HepG2 (cell line): Measurements from ENCODE around the gene AEN. TPM values are rescaled to one million over a fixed set of nuclear protein-coding genes. Genes with fewer than 3 reads are reported as not detected.
A peak's percentile ranks its signal among the peaks of the same experiment; 100 is the strongest.

Experiments used
- BORCS8-MEF2B ChIP-seq: sonication (generic); formaldehyde crosslinking; IDR thresholded peaks from 2 replicates; pipeline ENCODE4 v1.8.0; 2022; ENCODE audit warnings: mild to moderate bottlenecking, missing genetic modification reagents
- CEBPB ChIP-seq: IDR thresholded peaks from 2 replicates; pipeline ENCODE4 v1.6.1; 2011; ENCODE audit warnings: low read depth, low read length, improper control_type of control experiment, borderline replicate concordance
- DPF2 ChIP-seq: sonication (generic); formaldehyde crosslinking; IDR thresholded peaks from 2 replicates; pipeline ENCODE4 v1.4.0; 2020; ENCODE audit warnings: mild to moderate bottlenecking, low read depth, missing genetic modification reagents, borderline replicate concordance
- ELF3 ChIP-seq: IDR thresholded peaks from 2 replicates; pipeline ENCODE4 v1.6.1; 2016; ENCODE audit warnings: missing genetic modification reagents, missing compliant biosample characterization
- ETV6 ChIP-seq: sonication (generic); formaldehyde crosslinking; conservative IDR thresholded peaks from 2 replicates; pipeline ENCODE4 v1.4.0; 2020; ENCODE audit warnings: missing genetic modification reagents
- HNRNPH1 ChIP-seq: fragments of 200-400 bp; formaldehyde crosslinking; optimal IDR thresholded peaks from 2 replicates; pipeline ENCODE3; 2017; ENCODE audit warnings: mild to moderate bottlenecking, low read depth, low read length
- NFAT5 ChIP-seq: sonication (generic); formaldehyde crosslinking; IDR thresholded peaks from 2 replicates; pipeline ENCODE4 v1.4.0; 2020; ENCODE audit warnings: missing genetic modification reagents
- RCOR2 ChIP-seq: IDR thresholded peaks from 2 replicates; pipeline ENCODE4 v1.6.1; 2016; ENCODE audit warnings: missing biosample characterization, missing genetic modification reagents
- SPEN ChIP-seq: sonication (generic); formaldehyde crosslinking; IDR thresholded peaks from 2 replicates; pipeline ENCODE4 v1.5.1; 2020; ENCODE audit warnings: low read depth, mild to moderate bottlenecking, missing genetic modification reagents
- ZFP62 ChIP-seq: sonication (generic); formaldehyde crosslinking; IDR thresholded peaks from 2 replicates; pipeline ENCODE4 v1.4.0; 2020; ENCODE audit warnings: missing genetic modification reagents
- ZNF446 ChIP-seq: sonication (generic); formaldehyde crosslinking; IDR thresholded peaks from 2 replicates; pipeline ENCODE4 v1.5.0; 2020; ENCODE audit warnings: mild to moderate bottlenecking, missing genetic modification reagents
- ZNF670 ChIP-seq: sonication (generic); formaldehyde crosslinking; IDR thresholded peaks from 2 replicates; pipeline ENCODE4 v1.8.0; 2022; ENCODE audit warnings: mild to moderate bottlenecking, missing genetic modification reagents, borderline replicate concordance
- polyA plus RNA-seq, 8 experiments: library from polyadenylated mRNA; depleted of rRNA in 3 of 8; stranded (reverse) in 7 of 8; unstranded in 1 of 8; fragments of >200 nt; fragmentation: Illumina TruSeq in 4 of 8; extraction: Trizol in 4 of 8; gene quantifications; 2 replicates each; pipeline versions ENCODE4 v1.2.1 to v1.2.3, GENCODE V29; 2011 to 2016; ENCODE audit warnings: low read depth in 4 of 8, missing spikeins in 1 of 8, mixed read lengths in 1 of 8; ENCODE audit not compliant: insufficient read depth in 1 of 8
- total RNA-seq, 5 experiments: library from RNA; depleted of rRNA; stranded (reverse); fragments of >200 nt; fragmentation: Illumina TruSeq; extraction: Trizol; gene quantifications; 2 replicates each; pipeline ENCODE4 v1.2.3, GENCODE V29; 2016; ENCODE audit warnings: low read depth in 1 of 5
- TF ChIP-seq, protein P1 (sequence below): sonication (generic); formaldehyde crosslinking; IDR thresholded peaks from 2 replicates; pipeline ENCODE4 v1.4.0; 2020; ENCODE audit warnings: missing genetic modification reagents
- TF ChIP-seq, protein P2 (sequence below): IDR thresholded peaks from 2 replicates; pipeline ENCODE4 v1.6.1; 2016; ENCODE audit warnings: control low read depth
- TF ChIP-seq, protein P3 (sequence below): IDR thresholded peaks from 2 replicates; pipeline ENCODE4 v1.6.1; 2016; ENCODE audit warnings: low read depth, control low read depth
- TF ChIP-seq, protein P4 (sequence below): conservative IDR thresholded peaks from 2 replicates; pipeline ENCODE4 v1.6.1; 2018; ENCODE audit warnings: missing genetic modification reagents

Gene AEN
- total and polyA plus RNA-seq, 2 of the 13 experiments (the other 11 are each of a cell fraction or from before 2014, with no cell fraction given): 51.3 to 118 TPM

DNA sequence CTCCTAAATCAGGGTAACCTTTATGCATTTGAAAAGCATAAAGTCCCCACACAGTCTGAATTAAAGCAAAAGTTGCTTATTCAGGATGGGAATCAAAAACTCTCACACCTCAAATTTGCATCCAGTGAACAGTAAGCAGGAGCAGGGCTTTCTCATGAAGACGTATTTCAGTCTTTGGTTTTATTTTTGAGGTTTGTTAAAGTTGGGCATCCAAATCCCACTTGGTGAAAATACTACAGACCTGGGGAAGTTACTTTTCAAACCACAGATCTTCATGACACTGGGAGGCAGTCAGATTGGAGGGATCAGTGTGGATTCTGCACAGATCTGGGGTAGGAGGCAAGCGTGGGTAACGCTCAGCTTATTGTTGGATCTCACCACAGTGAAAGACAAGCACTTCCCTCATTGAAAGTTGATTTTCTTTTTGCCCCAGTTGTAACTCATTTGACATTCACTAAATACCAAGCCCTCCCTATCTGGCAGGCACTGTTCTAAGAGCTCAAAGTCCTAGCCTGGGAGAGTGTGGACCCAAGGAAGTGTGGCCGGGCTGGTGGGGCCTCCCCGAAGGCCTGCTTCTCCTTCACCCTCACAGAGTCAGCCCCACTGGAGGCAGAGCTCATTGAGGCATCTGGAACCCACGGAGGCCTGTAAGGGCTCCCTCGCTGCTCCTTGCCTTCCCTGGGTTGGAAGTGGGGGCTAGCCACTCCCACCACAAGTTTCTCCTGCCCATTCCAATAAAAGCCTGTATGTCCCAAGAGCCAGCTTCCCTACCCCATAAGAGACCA is 16.9 kb downstream of the AEN start (continued):
- TF ChIP-seq ETV6 (no peak), ZNF446 (CRISPR knock-in tag) (no peak), SPEN (CRISPR knock-in tag) (0 out of 2 replicates have a peak, but pooled peaks have one; percentile 8), BORCS8-MEF2B (CRISPR knock-in tag) (no peak), HNRNPH1 (no peak), ZFP62 (no peak), CEBPB (no peak), RCOR2 (CRISPR knock-in tag) (no peak), DPF2 (no peak), ELF3 (CRISPR knock-in tag) (0 out of 2 replicates have a peak, but pooled peaks have one; percentile 1), NFAT5 (CRISPR knock-in tag) (no peak), ZNF670 (CRISPR knock-in tag) (no peak; the same call in 1 of the 2 replicates)
- TF ChIP-seq, protein P1, sequence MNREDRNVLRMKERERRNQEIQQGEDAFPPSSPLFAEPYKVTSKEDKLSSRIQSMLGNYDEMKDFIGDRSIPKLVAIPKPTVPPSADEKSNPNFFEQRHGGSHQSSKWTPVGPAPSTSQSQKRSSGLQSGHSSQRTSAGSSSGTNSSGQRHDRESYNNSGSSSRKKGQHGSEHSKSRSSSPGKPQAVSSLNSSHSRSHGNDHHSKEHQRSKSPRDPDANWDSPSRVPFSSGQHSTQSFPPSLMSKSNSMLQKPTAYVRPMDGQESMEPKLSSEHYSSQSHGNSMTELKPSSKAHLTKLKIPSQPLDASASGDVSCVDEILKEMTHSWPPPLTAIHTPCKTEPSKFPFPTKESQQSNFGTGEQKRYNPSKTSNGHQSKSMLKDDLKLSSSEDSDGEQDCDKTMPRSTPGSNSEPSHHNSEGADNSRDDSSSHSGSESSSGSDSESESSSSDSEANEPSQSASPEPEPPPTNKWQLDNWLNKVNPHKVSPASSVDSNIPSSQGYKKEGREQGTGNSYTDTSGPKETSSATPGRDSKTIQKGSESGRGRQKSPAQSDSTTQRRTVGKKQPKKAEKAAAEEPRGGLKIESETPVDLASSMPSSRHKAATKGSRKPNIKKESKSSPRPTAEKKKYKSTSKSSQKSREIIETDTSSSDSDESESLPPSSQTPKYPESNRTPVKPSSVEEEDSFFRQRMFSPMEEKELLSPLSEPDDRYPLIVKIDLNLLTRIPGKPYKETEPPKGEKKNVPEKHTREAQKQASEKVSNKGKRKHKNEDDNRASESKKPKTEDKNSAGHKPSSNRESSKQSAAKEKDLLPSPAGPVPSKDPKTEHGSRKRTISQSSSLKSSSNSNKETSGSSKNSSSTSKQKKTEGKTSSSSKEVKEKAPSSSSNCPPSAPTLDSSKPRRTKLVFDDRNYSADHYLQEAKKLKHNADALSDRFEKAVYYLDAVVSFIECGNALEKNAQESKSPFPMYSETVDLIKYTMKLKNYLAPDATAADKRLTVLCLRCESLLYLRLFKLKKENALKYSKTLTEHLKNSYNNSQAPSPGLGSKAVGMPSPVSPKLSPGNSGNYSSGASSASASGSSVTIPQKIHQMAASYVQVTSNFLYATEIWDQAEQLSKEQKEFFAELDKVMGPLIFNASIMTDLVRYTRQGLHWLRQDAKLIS (CRISPR knock-in tag): no peak
- TF ChIP-seq, protein P2, sequence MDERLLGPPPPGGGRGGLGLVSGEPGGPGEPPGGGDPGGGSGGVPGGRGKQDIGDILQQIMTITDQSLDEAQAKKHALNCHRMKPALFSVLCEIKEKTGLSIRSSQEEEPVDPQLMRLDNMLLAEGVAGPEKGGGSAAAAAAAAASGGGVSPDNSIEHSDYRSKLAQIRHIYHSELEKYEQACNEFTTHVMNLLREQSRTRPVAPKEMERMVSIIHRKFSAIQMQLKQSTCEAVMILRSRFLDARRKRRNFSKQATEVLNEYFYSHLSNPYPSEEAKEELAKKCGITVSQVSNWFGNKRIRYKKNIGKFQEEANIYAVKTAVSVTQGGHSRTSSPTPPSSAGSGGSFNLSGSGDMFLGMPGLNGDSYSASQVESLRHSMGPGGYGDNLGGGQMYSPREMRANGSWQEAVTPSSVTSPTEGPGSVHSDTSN (CRISPR knock-in tag): no peak
- TF ChIP-seq, protein P3, sequence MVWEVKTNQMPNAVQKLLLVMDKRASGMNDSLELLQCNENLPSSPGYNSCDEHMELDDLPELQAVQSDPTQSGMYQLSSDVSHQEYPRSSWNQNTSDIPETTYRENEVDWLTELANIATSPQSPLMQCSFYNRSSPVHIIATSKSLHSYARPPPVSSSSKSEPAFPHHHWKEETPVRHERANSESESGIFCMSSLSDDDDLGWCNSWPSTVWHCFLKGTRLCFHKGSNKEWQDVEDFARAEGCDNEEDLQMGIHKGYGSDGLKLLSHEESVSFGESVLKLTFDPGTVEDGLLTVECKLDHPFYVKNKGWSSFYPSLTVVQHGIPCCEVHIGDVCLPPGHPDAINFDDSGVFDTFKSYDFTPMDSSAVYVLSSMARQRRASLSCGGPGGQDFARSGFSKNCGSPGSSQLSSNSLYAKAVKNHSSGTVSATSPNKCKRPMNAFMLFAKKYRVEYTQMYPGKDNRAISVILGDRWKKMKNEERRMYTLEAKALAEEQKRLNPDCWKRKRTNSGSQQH (CRISPR knock-in tag): 0 out of 2 replicates have a peak, but pooled peaks have one; percentile 22
- TF ChIP-seq, protein P4, sequence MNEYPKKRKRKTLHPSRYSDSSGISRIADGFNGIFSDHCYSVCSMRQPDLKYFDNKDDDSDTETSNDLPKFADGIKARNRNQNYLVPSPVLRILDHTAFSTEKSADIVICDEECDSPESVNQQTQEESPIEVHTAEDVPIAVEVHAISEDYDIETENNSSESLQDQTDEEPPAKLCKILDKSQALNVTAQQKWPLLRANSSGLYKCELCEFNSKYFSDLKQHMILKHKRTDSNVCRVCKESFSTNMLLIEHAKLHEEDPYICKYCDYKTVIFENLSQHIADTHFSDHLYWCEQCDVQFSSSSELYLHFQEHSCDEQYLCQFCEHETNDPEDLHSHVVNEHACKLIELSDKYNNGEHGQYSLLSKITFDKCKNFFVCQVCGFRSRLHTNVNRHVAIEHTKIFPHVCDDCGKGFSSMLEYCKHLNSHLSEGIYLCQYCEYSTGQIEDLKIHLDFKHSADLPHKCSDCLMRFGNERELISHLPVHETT (CRISPR knock-in tag): no peak
